Lung (tissue), 12 donors: Measurements from ENCODE around the gene NFE2L1. TPM values are rescaled to one million over a fixed set of nuclear protein-coding genes. Genes with fewer than 3 reads are reported as not detected.
"Not testable (repeated sequence)": the region's sequence is repeated elsewhere in the genome, so short reads cannot be mapped to it uniquely, and the experiment has no call there.

Source experiments
- ATAC-seq: fragments of 200-7000 bp; cut with Tn5 transposase; one replicate; pipeline ENCODE4 v1.9.1; 2020; ENCODE audit warnings: moderate number of reproducible peaks; ENCODE audit not compliant: insufficient read depth, low FRiP score
- DNase-seq, 3 donors: peaks; one replicate each; pipeline ENCODE4 v3.0.0-alpha.2; 2013 to 2017
- H3K27ac ChIP-seq, 2 donors: one replicate each; pipeline ENCODE4 v1.5.1; 2013; ENCODE audit warnings: mild to moderate bottlenecking in 2 of 2, moderate library complexity in 2 of 2, control low read depth in 1 of 2, inconsistent platforms in 1 of 2, low read depth in 1 of 2, low read length in 1 of 2
- H3K27me3 ChIP-seq, 3 donors: one replicate each; pipeline ENCODE4 v1.5.1; 2013; ENCODE audit warnings: low read length in 2 of 3; ENCODE audit not compliant: control insufficient read depth in 3 of 3, insufficient read depth in 3 of 3
- H3K36me3 ChIP-seq, 4 donors: one replicate each; pipeline ENCODE4 v1.5.1; 2013; ENCODE audit warnings: low read length in 4 of 4, mild to moderate bottlenecking in 1 of 4, moderate library complexity in 1 of 4; ENCODE audit not compliant: control insufficient read depth in 4 of 4, insufficient read depth in 4 of 4
- H3K4me1 ChIP-seq, 5 donors: one replicate each; pipeline ENCODE4 v1.5.1; 2013; ENCODE audit warnings: low read length in 5 of 5, mild to moderate bottlenecking in 2 of 5, moderate library complexity in 1 of 5; ENCODE audit not compliant: control insufficient read depth in 5 of 5, insufficient read depth in 5 of 5
- H3K4me3 ChIP-seq: one replicate; pipeline ENCODE4 v1.5.1; 2013; ENCODE audit warnings: mild to moderate bottlenecking, control low read depth, moderate library complexity
- H3K9ac ChIP-seq, 2 donors: one replicate each; pipeline ENCODE4 v1.5.1; 2013; ENCODE audit warnings: low read length in 2 of 2, control low read depth in 1 of 2; ENCODE audit not compliant: insufficient read depth in 1 of 2
- H3K9me3 ChIP-seq, 4 donors: one replicate each; pipeline ENCODE4 v1.5.1; 2013; ENCODE audit warnings: low read length in 3 of 4, mild to moderate bottlenecking in 1 of 4, moderate library complexity in 1 of 4; ENCODE audit not compliant: control insufficient read depth in 4 of 4, insufficient read depth in 3 of 4
- CTCF ChIP-seq: IDR thresholded peaks from 2 replicates; pipeline ENCODE4 v1.5.1; 2012; ENCODE audit warnings: mild to moderate bottlenecking; ENCODE audit errors: control extremely low read depth, extremely low read depth
- WGBS, 2 donors: extraction: QIAGEN DNeasy Blood & Tissue Kit; methylation state at CpG; one replicate each; pipeline ENCODE4 v1.1.7; 2013; 5-methylcytosine and 5-hydroxymethylcytosine counted together
- polyA plus RNA-seq, 2 donors: library from polyadenylated mRNA; stranded (reverse); fragments of 200-250 nt; gene quantifications; one replicate each; pipeline ENCODE4 v1.2.1, GENCODE V29; 2013
- total RNA-seq, 2 donors: library from RNA; depleted of rRNA in 1 of 2; stranded (reverse); fragments of >200 nt in 1 of 2; gene quantifications; one replicate each; pipeline ENCODE4 v1.2.1, GENCODE V29; 2014 to 2021
- donor health status: control.
- donor health status: control.
- donor health status: Bipolar disorder and iron deficiency.
- donor health status: healthy.
- donor health status: DM: yes; HTN: yes; CAD: no.

NFE2L1 gene
- total and polyA plus RNA-seq, 4 donors = 68.8 to 135 (median 87.1) TPM

GRCh38 chr17:48070195-48070594 lies 22.0 kb downstream of the NFE2L1 start:
- no peak for TF ChIP-seq CTCF
- H3K9ac ChIP-seq = no peak overlapping the region
- H3K9me3 ChIP-seq = no peaks in the 10 kb centered on the region
- no peak overlapping the region for H3K4me3 ChIP-seq
- H3K36me3 ChIP-seq = peaks cover 8 to 51% (median 20%) of the 10 kb centered on the region in 4 donors
- DNase-seq (no peak), ATAC-seq (no peak)
- H3K27me3 ChIP-seq = no peaks in the 10 kb centered on the region
- WGBS, 2 donors = 65 to 73% methylated on average over 2 of the region's 2 CpGs
- peaks cover 0 to 8% (median 3%) of the 10 kb centered on the region in 5 donors for H3K4me1 ChIP-seq
- no peak overlapping the region for H3K27ac ChIP-seq

- TF ChIP-seq CTCF = no peak
- Histone ChIP-seq H3K36me3 (peaks cover 13 to 60% (median 26%) of the 10 kb centered on the region in 4 donors), H3K9me3 (no peaks in the 10 kb centered on the region), H3K4me1 (peaks cover 0 to 3% (median 0%) of the 10 kb centered on the region in 5 donors), H3K9ac (no peak overlapping the region), H3K4me3 (no peak overlapping the region), H3K27me3 (no peaks in the 10 kb centered on the region), H3K27ac (no peak overlapping the region)
- WGBS, 2 donors = 84 to 85% methylated on average over 2 of the region's 2 CpGs
- DNase-seq (no peak), ATAC-seq (no peak)
Measured at GRCh38 chr17:48071654-48072053, 23.5 kb downstream of the NFE2L1 start.

- not testable (repeated sequence) for H3K9ac ChIP-seq, H3K4me3 ChIP-seq, H3K27ac ChIP-seq, H3K4me1 ChIP-seq, ATAC-seq, H3K9me3 ChIP-seq, DNase-seq, H3K27me3 ChIP-seq
- peaks cover 13 to 58% (median 24%) of the 10 kb centered on the region in 4 donors for H3K36me3 ChIP-seq
- WGBS, 2 donors = 96 to 97% methylated on average over 9 of the region's 9 CpGs
Measured at GRCh38 chr17:48072811-48073210, 24.7 kb downstream of the NFE2L1 start.

- H3K9ac ChIP-seq, H3K4me1 ChIP-seq, H3K4me3 ChIP-seq, H3K27ac ChIP-seq, DNase-seq, ATAC-seq, H3K27me3 ChIP-seq, H3K9me3 ChIP-seq: not testable (repeated sequence)
- whole genome bisulfite sequencing, 2 donors = 95 to 100% methylated on average over 5 of the region's 5 CpGs
- peaks cover 13 to 54% (median 24%) of the 10 kb centered on the region in 4 donors for H3K36me3 ChIP-seq
Measured at GRCh38 chr17:48073566-48074094, 25.5 kb downstream of the NFE2L1 start.
